ENCODE results near the gene OR2F1.

The OR2F1 gene

GRCh38 chr7:143954544-143954943 is at the start of gene OR2F1:
Gene OR2F1, plus strand, starts transcription at chr7:143954844. Its CDS starts 5,127 bp downstream, at chr7:143959971.
- TF ChIP-seq CSDC2 (CRISPR knock-in tag; IDR thresholded peaks at IDR 0.05) (no peak), ZNF565 (CRISPR knock-in tag; conservative IDR thresholded peaks at IDR 0.05; ENCODE audit: low read depth) (no peak), ZC3H10 (CRISPR knock-in tag; IDR thresholded peaks at IDR 0.05) (no peak), TCF4 (CRISPR knock-in tag; IDR thresholded peaks at IDR 0.05; ENCODE audit: borderline replicate concordance) (no peak), POU6F1 (CRISPR knock-in tag; IDR thresholded peaks at IDR 0.05; ENCODE audit: borderline replicate concordance, low read depth) (no peak), ARNTL (CRISPR knock-in tag; IDR thresholded peaks at IDR 0.05; ENCODE audit: borderline replicate concordance, low read depth) (no peak), CSRNP3 (CRISPR knock-in tag; IDR thresholded peaks at IDR 0.05) (no peak), PATZ1 (CRISPR knock-in tag; IDR thresholded peaks at IDR 0.05; ENCODE audit: borderline replicate concordance) (no peak), PPARA (CRISPR knock-in tag; IDR thresholded peaks at IDR 0.05; ENCODE audit: borderline replicate concordance) (no peak), CREB5 (CRISPR knock-in tag; IDR thresholded peaks at IDR 0.05; ENCODE audit: low read depth) (no peak), ZNF70 (CRISPR knock-in tag; IDR thresholded peaks at IDR 0.05) (no peak), BACH2 (CRISPR knock-in tag; IDR thresholded peaks at IDR 0.05; ENCODE audit: borderline replicate concordance) (no peak), RARB (CRISPR knock-in tag; IDR thresholded peaks at IDR 0.05) (no peak), ZFP3 (CRISPR knock-in tag; IDR thresholded peaks at IDR 0.05) (no peak), ESRRG (CRISPR knock-in tag; IDR thresholded peaks at IDR 0.05) (no peak), TSHZ2 (CRISPR knock-in tag; IDR thresholded peaks at IDR 0.05) (no peak), ZNF8 (CRISPR knock-in tag; IDR thresholded peaks at IDR 0.05) (no peak)
- no peak for ATAC-seq

GRCh38 chr7:143905509-143905908 is 49.1 kb upstream of the OR2F1 start:
- TF ChIP-seq ZFP30 (CRISPR knock-in tag; IDR thresholded peaks at IDR 0.05) = no peak
- no peak for TF ChIP-seq PATZ1 (CRISPR knock-in tag; IDR thresholded peaks at IDR 0.05; ENCODE audit: borderline replicate concordance)
- TF ChIP-seq ZFP3 (CRISPR knock-in tag; IDR thresholded peaks at IDR 0.05) = no peak
- TF ChIP-seq GLIS3 (CRISPR knock-in tag; IDR thresholded peaks at IDR 0.05) = no peak
- TF ChIP-seq ZC3H10 (CRISPR knock-in tag; IDR thresholded peaks at IDR 0.05) = no peak
- no peak for TF ChIP-seq ZNF8 (CRISPR knock-in tag; IDR thresholded peaks at IDR 0.05)
- no peak for TF ChIP-seq PPARA (CRISPR knock-in tag; IDR thresholded peaks at IDR 0.05; ENCODE audit: borderline replicate concordance)
- no peak for TF ChIP-seq BACH2 (CRISPR knock-in tag; IDR thresholded peaks at IDR 0.05; ENCODE audit: borderline replicate concordance)
- no peak for TF ChIP-seq CSRNP3 (CRISPR knock-in tag; IDR thresholded peaks at IDR 0.05)
- no peak for TF ChIP-seq CSDC2 (CRISPR knock-in tag; IDR thresholded peaks at IDR 0.05)
- TF ChIP-seq ZNF565 (CRISPR knock-in tag; conservative IDR thresholded peaks at IDR 0.05; ENCODE audit: low read depth) = no peak
- no peak for TF ChIP-seq ESRRG (CRISPR knock-in tag; IDR thresholded peaks at IDR 0.05)
- TF ChIP-seq OSR1 (CRISPR knock-in tag; IDR thresholded peaks at IDR 0.05) = no peak
- TF ChIP-seq TSHZ2 (CRISPR knock-in tag; IDR thresholded peaks at IDR 0.05) = no peak
- TF ChIP-seq SNAI2 (CRISPR knock-in tag; IDR thresholded peaks at IDR 0.05) = no peak

More at GRCh38 chr7:143905509-143905908, 49.1 kb upstream of the OR2F1 start:
- no peak for ATAC-seq
